Kidney tubule cell (primary cell): Measurements from ENCODE around the gene CYFIP1.
A peak's percentile ranks its signal among the peaks of the same experiment; 100 is the strongest.

Experiments
- DNase-seq: peaks from one replicate; pipeline ENCODE4 v3.0.0-alpha.2; 2018; ENCODE audit warnings: low spot score

Gene CYFIP1

GRCh38 chr15:22949074-22949547, 31.1 kb downstream of the CYFIP1 start:
- DNase-seq = peak; percentile 14

- DNase-seq = no peak
Observed at GRCh38 chr15:22948056-22948455, 32.1 kb downstream of the CYFIP1 start.

GRCh38 chr15:22947101-22948000, 32.8 kb downstream of the CYFIP1 start:
- DNase-seq = no peak

- DNase-seq = no peak
Observed at GRCh38 chr15:22945071-22945470, 35.1 kb downstream of the CYFIP1 start.

GRCh38 chr15:22944651-22945050, 35.5 kb downstream of the CYFIP1 start:
- DNase-seq = no peak

GRCh38 chr15:22942877-22943276, 37.3 kb downstream of the CYFIP1 start:
- no peak for DNase-seq

GRCh38 chr15:22942306-22942855, 37.8 kb downstream of the CYFIP1 start:
- no peak for DNase-seq

GRCh38 chr15:22941179-22941578, 39.0 kb downstream of the CYFIP1 start:
- DNase-seq = no peak

- no peak for DNase-seq
Observed at GRCh38 chr15:22939652-22940061, 40.5 kb downstream of the CYFIP1 start.

GRCh38 chr15:22939051-22939450, 41.1 kb downstream of the CYFIP1 start:
- no peak for DNase-seq

- no peak for DNase-seq
Observed at GRCh38 chr15:22936577-22937472, 43.3 kb downstream of the CYFIP1 start.

- peak; percentile 17 for DNase-seq
Observed at GRCh38 chr15:22933641-22934061, 46.5 kb downstream of the CYFIP1 start.

- no peak for DNase-seq
Observed at GRCh38 chr15:22931784-22932536, 48.2 kb downstream of the CYFIP1 start.

GRCh38 chr15:22930782-22931484, 49.2 kb downstream of the CYFIP1 start:
- peak; percentile 43 for DNase-seq

- DNase-seq = no peak
Observed at GRCh38 chr15:22927761-22928160, 52.4 kb downstream of the CYFIP1 start.

- DNase-seq = no peak
Observed at GRCh38 chr15:22925875-22926274, 54.3 kb downstream of the CYFIP1 start.

- DNase-seq = no peak
Observed at GRCh38 chr15:22922003-22922402, 58.2 kb downstream of the CYFIP1 start.

- DNase-seq = no peak
Observed at GRCh38 chr15:22919171-22919570, 61.0 kb downstream of the CYFIP1 start.

- DNase-seq = no peak
Observed at GRCh38 chr15:22918596-22919140, 61.5 kb downstream of the CYFIP1 start.

GRCh38 chr15:22918056-22918455, 62.1 kb downstream of the CYFIP1 start:
- DNase-seq = peak; percentile 71

GRCh38 chr15:22917556-22917955, 62.6 kb downstream of the CYFIP1 start:
- DNase-seq = no peak
